Hematopoietic multipotent progenitor cell treated with erythropoietin and hydrocortisone succinate and interleukin-3 and kit ligand, for 15 days (in vitro differentiated cells): ENCODE measurements around the gene CHD9.

Experiments used
- DNase-seq: peaks from one replicate; pipeline ENCODE4 v3.0.0-alpha.2; 2015; ENCODE audit warnings: low spot score

The CHD9 gene

GRCh38 chr16:53094013-53094630, 39.3 kb downstream of the CHD9 start:
- no peak for DNase-seq

GRCh38 chr16:53097190-53097589, 42.4 kb downstream of the CHD9 start:
- DNase-seq: no peak

GRCh38 chr16:53098526-53099317, 43.9 kb downstream of the CHD9 start:
- no peak for DNase-seq

- DNase-seq: peak; percentile 58
Measured at GRCh38 chr16:53099318-53100130, 44.7 kb downstream of the CHD9 start.

- DNase-seq: no peak
Measured at GRCh38 chr16:53100131-53100748, 45.4 kb downstream of the CHD9 start.

GRCh38 chr16:53100889-53101288, 46.1 kb downstream of the CHD9 start:
- no peak for DNase-seq

- DNase-seq: no peak
Measured at GRCh38 chr16:53103811-53104210, 49.0 kb downstream of the CHD9 start.

GRCh38 chr16:53105565-53105964, 50.8 kb downstream of the CHD9 start:
- no peak for DNase-seq

GRCh38 chr16:53111078-53111791, 56.4 kb downstream of the CHD9 start:
- no peak for DNase-seq

GRCh38 chr16:53112015-53112414, 57.2 kb downstream of the CHD9 start:
- DNase-seq: no peak

- DNase-seq: no peak
Measured at GRCh38 chr16:53115047-53115446, 60.3 kb downstream of the CHD9 start.

- no peak for DNase-seq
Measured at GRCh38 chr16:53115773-53116172, 61.0 kb downstream of the CHD9 start.

GRCh38 chr16:53121043-53121620, 66.3 kb downstream of the CHD9 start:
- DNase-seq: no peak

GRCh38 chr16:53121661-53122060, 66.9 kb downstream of the CHD9 start:
- no peak for DNase-seq

GRCh38 chr16:53123747-53124146, 69.0 kb downstream of the CHD9 start:
- no peak for DNase-seq

- no peak for DNase-seq
Measured at GRCh38 chr16:53126390-53126789, 71.6 kb downstream of the CHD9 start.

GRCh38 chr16:53129281-53130158, 74.7 kb downstream of the CHD9 start:
- DNase-seq: no peak

GRCh38 chr16:53130159-53131049, 75.6 kb downstream of the CHD9 start:
- DNase-seq: peak; percentile 93

GRCh38 chr16:53131050-53131362, 76.2 kb downstream of the CHD9 start:
- DNase-seq: no peak
